ENCODE results near the gene PIP5K1B. TPM values are rescaled to one million over a fixed set of nuclear protein-coding genes. Genes with fewer than 3 reads are reported as not detected.

Gene PIP5K1B
- total and polyA plus RNA-seq, 4 donors: 0.09 to 30.9 (median 0.29) TPM

DNA sequence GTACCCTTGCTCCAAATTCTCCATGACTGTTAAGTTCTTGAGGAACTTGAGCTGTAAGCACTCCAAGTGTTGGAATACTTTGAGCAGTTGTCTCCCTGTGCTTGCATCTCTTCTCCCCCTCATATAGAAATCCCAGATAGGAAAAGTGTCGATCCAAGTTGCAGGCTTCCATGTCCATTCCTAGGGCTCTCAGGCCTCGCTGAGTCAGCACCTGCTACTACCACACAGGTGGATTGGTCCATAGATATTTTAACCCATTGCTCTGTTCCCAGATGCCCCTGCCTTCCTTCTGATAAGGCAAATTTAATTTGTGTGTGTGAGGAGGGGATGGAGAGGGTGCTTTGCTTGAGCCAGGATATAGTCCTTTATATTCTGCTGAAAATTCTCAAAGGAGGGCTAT, 95.8 kb downstream of the PIP5K1B start:
- 67% methylated on average over 2 of the region's 2 CpGs for WGBS
- no peak overlapping the region for H3K9ac ChIP-seq (ENCODE audit: low read depth in 1 of 2, low read length in 2 of 2)
- TF ChIP-seq, protein P1, sequence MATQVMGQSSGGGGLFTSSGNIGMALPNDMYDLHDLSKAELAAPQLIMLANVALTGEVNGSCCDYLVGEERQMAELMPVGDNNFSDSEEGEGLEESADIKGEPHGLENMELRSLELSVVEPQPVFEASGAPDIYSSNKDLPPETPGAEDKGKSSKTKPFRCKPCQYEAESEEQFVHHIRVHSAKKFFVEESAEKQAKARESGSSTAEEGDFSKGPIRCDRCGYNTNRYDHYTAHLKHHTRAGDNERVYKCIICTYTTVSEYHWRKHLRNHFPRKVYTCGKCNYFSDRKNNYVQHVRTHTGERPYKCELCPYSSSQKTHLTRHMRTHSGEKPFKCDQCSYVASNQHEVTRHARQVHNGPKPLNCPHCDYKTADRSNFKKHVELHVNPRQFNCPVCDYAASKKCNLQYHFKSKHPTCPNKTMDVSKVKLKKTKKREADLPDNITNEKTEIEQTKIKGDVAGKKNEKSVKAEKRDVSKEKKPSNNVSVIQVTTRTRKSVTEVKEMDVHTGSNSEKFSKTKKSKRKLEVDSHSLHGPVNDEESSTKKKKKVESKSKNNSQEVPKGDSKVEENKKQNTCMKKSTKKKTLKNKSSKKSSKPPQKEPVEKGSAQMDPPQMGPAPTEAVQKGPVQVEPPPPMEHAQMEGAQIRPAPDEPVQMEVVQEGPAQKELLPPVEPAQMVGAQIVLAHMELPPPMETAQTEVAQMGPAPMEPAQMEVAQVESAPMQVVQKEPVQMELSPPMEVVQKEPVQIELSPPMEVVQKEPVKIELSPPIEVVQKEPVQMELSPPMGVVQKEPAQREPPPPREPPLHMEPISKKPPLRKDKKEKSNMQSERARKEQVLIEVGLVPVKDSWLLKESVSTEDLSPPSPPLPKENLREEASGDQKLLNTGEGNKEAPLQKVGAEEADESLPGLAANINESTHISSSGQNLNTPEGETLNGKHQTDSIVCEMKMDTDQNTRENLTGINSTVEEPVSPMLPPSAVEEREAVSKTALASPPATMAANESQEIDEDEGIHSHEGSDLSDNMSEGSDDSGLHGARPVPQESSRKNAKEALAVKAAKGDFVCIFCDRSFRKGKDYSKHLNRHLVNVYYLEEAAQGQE (IDR thresholded peaks at IDR 0.05): no peak
- TF ChIP-seq HNF4A (conservative IDR thresholded peaks at IDR 0.05) (no peak), EGR1 (IDR thresholded peaks at IDR 0.05; ENCODE audit: low read depth in 2 of 2) (no peak), FOXA2 (IDR thresholded peaks at IDR 0.05) (no peak), RXRA (IDR thresholded peaks at IDR 0.05) (no peak), GABPA (IDR thresholded peaks at IDR 0.05 in 1 of 2, conservative IDR thresholded peaks at IDR 0.05 in 1 of 2) (no peak), TAF1 (conservative IDR thresholded peaks at IDR 0.05) (no peak), FOXA1 (IDR thresholded peaks at IDR 0.05) (no peak)
- TF ChIP-seq, protein P2, sequence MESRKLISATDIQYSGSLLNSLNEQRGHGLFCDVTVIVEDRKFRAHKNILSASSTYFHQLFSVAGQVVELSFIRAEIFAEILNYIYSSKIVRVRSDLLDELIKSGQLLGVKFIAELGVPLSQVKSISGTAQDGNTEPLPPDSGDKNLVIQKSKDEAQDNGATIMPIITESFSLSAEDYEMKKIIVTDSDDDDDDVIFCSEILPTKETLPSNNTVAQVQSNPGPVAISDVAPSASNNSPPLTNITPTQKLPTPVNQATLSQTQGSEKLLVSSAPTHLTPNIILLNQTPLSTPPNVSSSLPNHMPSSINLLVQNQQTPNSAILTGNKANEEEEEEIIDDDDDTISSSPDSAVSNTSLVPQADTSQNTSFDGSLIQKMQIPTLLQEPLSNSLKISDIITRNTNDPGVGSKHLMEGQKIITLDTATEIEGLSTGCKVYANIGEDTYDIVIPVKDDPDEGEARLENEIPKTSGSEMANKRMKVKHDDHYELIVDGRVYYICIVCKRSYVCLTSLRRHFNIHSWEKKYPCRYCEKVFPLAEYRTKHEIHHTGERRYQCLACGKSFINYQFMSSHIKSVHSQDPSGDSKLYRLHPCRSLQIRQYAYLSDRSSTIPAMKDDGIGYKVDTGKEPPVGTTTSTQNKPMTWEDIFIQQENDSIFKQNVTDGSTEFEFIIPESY (IDR thresholded peaks at IDR 0.05): no peak
- TF ChIP-seq, protein P3, sequence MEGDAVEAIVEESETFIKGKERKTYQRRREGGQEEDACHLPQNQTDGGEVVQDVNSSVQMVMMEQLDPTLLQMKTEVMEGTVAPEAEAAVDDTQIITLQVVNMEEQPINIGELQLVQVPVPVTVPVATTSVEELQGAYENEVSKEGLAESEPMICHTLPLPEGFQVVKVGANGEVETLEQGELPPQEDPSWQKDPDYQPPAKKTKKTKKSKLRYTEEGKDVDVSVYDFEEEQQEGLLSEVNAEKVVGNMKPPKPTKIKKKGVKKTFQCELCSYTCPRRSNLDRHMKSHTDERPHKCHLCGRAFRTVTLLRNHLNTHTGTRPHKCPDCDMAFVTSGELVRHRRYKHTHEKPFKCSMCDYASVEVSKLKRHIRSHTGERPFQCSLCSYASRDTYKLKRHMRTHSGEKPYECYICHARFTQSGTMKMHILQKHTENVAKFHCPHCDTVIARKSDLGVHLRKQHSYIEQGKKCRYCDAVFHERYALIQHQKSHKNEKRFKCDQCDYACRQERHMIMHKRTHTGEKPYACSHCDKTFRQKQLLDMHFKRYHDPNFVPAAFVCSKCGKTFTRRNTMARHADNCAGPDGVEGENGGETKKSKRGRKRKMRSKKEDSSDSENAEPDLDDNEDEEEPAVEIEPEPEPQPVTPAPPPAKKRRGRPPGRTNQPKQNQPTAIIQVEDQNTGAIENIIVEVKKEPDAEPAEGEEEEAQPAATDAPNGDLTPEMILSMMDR (IDR thresholded peaks at IDR 0.05; ENCODE audit: low read depth, low read length, missing input control): no peak
- TF ChIP-seq, protein P4, sequence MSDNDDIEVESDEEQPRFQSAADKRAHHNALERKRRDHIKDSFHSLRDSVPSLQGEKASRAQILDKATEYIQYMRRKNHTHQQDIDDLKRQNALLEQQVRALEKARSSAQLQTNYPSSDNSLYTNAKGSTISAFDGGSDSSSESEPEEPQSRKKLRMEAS (IDR thresholded peaks at IDR 0.05): no peak

DNA sequence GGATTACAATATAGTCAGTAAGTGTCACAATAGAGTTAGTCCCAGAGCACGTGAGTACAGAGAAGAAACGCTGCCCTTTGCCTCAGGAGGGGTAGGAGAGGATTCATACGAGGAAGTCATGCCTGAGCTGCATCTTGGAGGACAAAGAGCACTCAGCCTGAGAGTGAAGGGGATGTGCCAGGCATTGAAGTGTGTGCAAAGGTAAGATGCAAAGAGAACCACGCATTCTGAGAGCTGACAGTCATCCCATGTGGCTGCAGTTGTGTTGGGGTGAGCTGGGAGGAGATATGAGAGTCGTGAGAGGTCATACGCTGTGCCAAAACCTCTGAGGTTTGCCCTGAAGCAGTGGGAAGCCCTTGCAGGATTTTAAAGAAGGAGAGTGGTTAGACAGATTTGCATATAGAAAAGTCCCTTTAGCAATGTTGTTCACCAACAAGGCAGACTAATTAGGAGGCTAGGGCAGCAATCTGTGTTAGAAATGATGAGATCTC, 97.5 kb downstream of the PIP5K1B start:
- Histone ChIP-seq H3K36me3 (ENCODE audit: control insufficient read depth in 4 of 4, insufficient read depth in 3 of 4, low read depth in 1 of 4, low read length in 3 of 4) (no peaks in the 10 kb centered on the region), H3K27me3 (ENCODE audit: control insufficient read depth in 4 of 4, insufficient read depth in 4 of 4, low read length in 3 of 4) (peaks cover 0 to 2% (median 0%) of the 10 kb centered on the region in 4 donors), H3K4me3 (ENCODE audit: low read depth in 1 of 3, low read length in 3 of 3) (no peak overlapping the region), H3K9ac (ENCODE audit: low read depth in 1 of 2, low read length in 2 of 2) (no peak overlapping the region), H3K27ac (ENCODE audit: low read depth in 1 of 2, low read length in 2 of 2) (no peak overlapping the region), H3K4me1 (ENCODE audit: control insufficient read depth in 4 of 4, insufficient read depth in 4 of 4, low read length in 3 of 4) (no peaks in the 10 kb centered on the region), H3K9me3 (ENCODE audit: control insufficient read depth in 4 of 4, low read length in 3 of 4) (peaks cover 0 to 2% (median 0%) of the 10 kb centered on the region in 4 donors)
- no peak for TF ChIP-seq GABPA (IDR thresholded peaks at IDR 0.05 in 1 of 2, conservative IDR thresholded peaks at IDR 0.05 in 1 of 2)
- no peak for TF ChIP-seq HNF4A (conservative IDR thresholded peaks at IDR 0.05)
- no peak for TF ChIP-seq SP1 (IDR thresholded peaks at IDR 0.05)
- TF ChIP-seq TAF1 (conservative IDR thresholded peaks at IDR 0.05): no peak
- no peak for TF ChIP-seq JUND (IDR thresholded peaks at IDR 0.05)
- TF ChIP-seq FOXA1 (IDR thresholded peaks at IDR 0.05): no peak
- WGBS: 57% methylated on average over 6 of the region's 6 CpGs
- no peak for DNase-seq (ENCODE audit: low spot score)

More for the DNA sequence above, 95.8 kb downstream of the PIP5K1B start:
- H3K4me3 ChIP-seq (ENCODE audit: low read depth in 1 of 3, low read length in 3 of 3): no peak overlapping the region
- no peak for DNase-seq (ENCODE audit: low spot score)
- no peak overlapping the region for H3K27ac ChIP-seq (ENCODE audit: low read depth in 1 of 2, low read length in 2 of 2)
- H3K9me3 ChIP-seq (ENCODE audit: control insufficient read depth in 4 of 4, low read length in 3 of 4): peaks cover 0 to 2% (median 0%) of the 10 kb centered on the region in 4 donors
- no peaks in the 10 kb centered on the region for H3K4me1 ChIP-seq (ENCODE audit: control insufficient read depth in 4 of 4, insufficient read depth in 4 of 4, low read length in 3 of 4)
- peaks cover 0 to 2% (median 0%) of the 10 kb centered on the region in 4 donors for H3K27me3 ChIP-seq (ENCODE audit: control insufficient read depth in 4 of 4, insufficient read depth in 4 of 4, low read length in 3 of 4)
- no peaks in the 10 kb centered on the region for H3K36me3 ChIP-seq (ENCODE audit: control insufficient read depth in 4 of 4, insufficient read depth in 3 of 4, low read depth in 1 of 4, low read length in 3 of 4)
